ENCODE data around the gene KLF16. TPM values are rescaled to one million over a fixed set of nuclear protein-coding genes. Genes with fewer than 3 reads are reported as not detected.

KLF16 gene
- total and polyA plus RNA-seq, 10 of the 15 experiments (the other 5 are each of a cell fraction or from before 2014, with no cell fraction given) = 0.03 to 41.2 (median 2.6) TPM

DNA sequence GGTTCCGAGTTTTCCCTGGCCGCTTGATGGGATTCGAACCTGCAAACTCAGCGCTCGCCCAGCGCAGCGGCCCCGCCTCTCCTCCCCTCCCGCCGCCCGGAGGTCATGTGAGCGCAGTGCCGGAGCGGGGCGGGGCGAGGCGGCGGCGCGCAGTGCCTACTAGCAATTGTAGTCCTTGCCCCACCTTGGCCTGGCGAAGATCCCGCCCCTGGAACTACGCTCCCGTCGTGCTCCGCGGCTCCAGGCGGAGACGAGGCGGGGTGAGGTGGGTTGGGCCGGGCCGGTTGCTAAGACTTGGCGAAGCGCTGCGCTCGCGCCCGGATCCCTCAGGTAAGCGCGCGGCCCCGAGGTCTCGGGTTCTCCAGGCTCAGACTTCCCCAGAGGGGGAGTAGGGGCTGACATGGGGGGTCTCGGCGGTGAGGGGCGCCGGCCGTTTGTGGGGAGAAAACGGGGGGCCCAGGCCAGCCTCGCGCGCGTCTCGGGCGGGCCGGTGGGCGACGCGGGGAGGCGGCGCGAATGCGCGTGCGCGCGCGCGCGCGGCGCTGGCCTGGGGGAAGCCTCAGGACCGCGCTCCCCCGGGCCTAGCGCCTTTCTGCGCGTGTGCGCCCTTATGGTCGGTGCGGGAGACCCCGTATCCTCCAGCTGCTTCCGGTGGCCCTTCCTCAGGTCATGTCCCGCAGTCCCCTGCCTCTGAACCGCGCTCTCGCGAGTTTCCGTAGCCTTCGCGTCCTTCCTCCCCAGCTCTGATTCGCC is 41.9 kb upstream of the KLF16 start, which contains the start of the genes ADAT3 and SCAMP4 (continued):
- TF ChIP-seq, protein P1, sequence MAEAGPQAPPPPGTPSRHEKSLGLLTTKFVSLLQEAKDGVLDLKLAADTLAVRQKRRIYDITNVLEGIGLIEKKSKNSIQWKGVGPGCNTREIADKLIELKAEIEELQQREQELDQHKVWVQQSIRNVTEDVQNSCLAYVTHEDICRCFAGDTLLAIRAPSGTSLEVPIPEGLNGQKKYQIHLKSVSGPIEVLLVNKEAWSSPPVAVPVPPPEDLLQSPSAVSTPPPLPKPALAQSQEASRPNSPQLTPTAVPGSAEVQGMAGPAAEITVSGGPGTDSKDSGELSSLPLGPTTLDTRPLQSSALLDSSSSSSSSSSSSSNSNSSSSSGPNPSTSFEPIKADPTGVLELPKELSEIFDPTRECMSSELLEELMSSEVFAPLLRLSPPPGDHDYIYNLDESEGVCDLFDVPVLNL (IDR thresholded peaks at IDR 0.05; ENCODE audit: low read depth, low read length) = peak; percentile 59; the same call in 1 of the 2 replicates
- TF ChIP-seq ETV6 (conservative IDR thresholded peaks at IDR 0.05 in 1 of 2, IDR thresholded peaks at IDR 0.05 in 1 of 2; ENCODE audit: borderline replicate concordance in 1 of 2, low read depth in 1 of 2) = peak in 1 of 2 experiments; percentile 50; a peak in 2 of 4 replicates
- TF ChIP-seq, protein P2, sequence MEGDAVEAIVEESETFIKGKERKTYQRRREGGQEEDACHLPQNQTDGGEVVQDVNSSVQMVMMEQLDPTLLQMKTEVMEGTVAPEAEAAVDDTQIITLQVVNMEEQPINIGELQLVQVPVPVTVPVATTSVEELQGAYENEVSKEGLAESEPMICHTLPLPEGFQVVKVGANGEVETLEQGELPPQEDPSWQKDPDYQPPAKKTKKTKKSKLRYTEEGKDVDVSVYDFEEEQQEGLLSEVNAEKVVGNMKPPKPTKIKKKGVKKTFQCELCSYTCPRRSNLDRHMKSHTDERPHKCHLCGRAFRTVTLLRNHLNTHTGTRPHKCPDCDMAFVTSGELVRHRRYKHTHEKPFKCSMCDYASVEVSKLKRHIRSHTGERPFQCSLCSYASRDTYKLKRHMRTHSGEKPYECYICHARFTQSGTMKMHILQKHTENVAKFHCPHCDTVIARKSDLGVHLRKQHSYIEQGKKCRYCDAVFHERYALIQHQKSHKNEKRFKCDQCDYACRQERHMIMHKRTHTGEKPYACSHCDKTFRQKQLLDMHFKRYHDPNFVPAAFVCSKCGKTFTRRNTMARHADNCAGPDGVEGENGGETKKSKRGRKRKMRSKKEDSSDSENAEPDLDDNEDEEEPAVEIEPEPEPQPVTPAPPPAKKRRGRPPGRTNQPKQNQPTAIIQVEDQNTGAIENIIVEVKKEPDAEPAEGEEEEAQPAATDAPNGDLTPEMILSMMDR (IDR thresholded peaks at IDR 0.05 in 2 of 3, conservative IDR thresholded peaks at IDR 0.05 in 1 of 3; ENCODE audit: control insufficient read depth in 2 of 3, extremely low read depth in 1 of 3, insufficient read depth in 1 of 3, low read depth in 3 of 3, low read length in 3 of 3) = no peak
- peak; percentile 94 for TF ChIP-seq SMARCA5 (IDR thresholded peaks at IDR 0.05)
- TF ChIP-seq, protein P3, sequence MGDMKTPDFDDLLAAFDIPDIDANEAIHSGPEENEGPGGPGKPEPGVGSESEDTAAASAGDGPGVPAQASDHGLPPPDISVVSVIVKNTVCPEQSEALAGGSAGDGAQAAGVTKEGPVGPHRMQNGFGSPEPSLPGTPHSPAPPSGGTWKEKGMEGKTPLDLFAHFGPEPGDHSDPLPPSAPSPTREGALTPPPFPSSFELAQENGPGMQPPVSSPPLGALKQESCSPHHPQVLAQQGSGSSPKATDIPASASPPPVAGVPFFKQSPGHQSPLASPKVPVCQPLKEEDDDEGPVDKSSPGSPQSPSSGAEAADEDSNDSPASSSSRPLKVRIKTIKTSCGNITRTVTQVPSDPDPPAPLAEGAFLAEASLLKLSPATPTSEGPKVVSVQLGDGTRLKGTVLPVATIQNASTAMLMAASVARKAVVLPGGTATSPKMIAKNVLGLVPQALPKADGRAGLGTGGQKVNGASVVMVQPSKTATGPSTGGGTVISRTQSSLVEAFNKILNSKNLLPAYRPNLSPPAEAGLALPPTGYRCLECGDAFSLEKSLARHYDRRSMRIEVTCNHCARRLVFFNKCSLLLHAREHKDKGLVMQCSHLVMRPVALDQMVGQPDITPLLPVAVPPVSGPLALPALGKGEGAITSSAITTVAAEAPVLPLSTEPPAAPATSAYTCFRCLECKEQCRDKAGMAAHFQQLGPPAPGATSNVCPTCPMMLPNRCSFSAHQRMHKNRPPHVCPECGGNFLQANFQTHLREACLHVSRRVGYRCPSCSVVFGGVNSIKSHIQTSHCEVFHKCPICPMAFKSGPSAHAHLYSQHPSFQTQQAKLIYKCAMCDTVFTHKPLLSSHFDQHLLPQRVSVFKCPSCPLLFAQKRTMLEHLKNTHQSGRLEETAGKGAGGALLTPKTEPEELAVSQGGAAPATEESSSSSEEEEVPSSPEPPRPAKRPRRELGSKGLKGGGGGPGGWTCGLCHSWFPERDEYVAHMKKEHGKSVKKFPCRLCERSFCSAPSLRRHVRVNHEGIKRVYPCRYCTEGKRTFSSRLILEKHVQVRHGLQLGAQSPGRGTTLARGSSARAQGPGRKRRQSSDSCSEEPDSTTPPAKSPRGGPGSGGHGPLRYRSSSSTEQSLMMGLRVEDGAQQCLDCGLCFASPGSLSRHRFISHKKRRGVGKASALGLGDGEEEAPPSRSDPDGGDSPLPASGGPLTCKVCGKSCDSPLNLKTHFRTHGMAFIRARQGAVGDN (IDR thresholded peaks at IDR 0.05) = peak; percentile 100
- TF ChIP-seq RUNX3 (IDR thresholded peaks at IDR 0.05; ENCODE audit: low read length) = peak; percentile 79
- peak; percentile 79 for TF ChIP-seq GABPA (IDR thresholded peaks at IDR 0.05; ENCODE audit: low read depth)
- TF ChIP-seq HDAC2 (IDR thresholded peaks at IDR 0.05) = no peak
- no peak for TF ChIP-seq NBN (IDR thresholded peaks at IDR 0.05)
- peak; percentile 89 for TF ChIP-seq TCF3 (IDR thresholded peaks at IDR 0.05; ENCODE audit: borderline replicate concordance, insufficient read depth, low read depth, low read length)
- peak; percentile 93 for TF ChIP-seq USF1 (IDR thresholded peaks at IDR 0.05; ENCODE audit: borderline replicate concordance, extremely low read length, insufficient read depth, low read depth, low read length)
- no peak for TF ChIP-seq MYB (IDR thresholded peaks at IDR 0.05; ENCODE audit: borderline replicate concordance, low read depth, low read length)
- TF ChIP-seq SUZ12 (IDR thresholded peaks at IDR 0.05; ENCODE audit: unreplicated experiment) = no peak
- peak; percentile 62; the same call in 1 of the 2 replicates for TF ChIP-seq ATF3 (IDR thresholded peaks at IDR 0.05; ENCODE audit: borderline replicate concordance, extremely low read depth, low read depth, low read length)
- TF ChIP-seq NR2C2 (IDR thresholded peaks at IDR 0.05; ENCODE audit: borderline replicate concordance, control insufficient read depth, insufficient read length, low read depth) = peak; percentile 97
- TF ChIP-seq POLR2A (IDR thresholded peaks at IDR 0.05; ENCODE audit: low read depth, low read length) = peak; percentile 80
- TF ChIP-seq RFX5 (IDR thresholded peaks at IDR 0.05; ENCODE audit: low read depth, low read length) = 0 out of 2 replicates have a peak, but pooled peaks have one; percentile 48
- TF ChIP-seq RBBP5 (conservative IDR thresholded peaks at IDR 0.05) = no peak
- peak; percentile 79 for TF ChIP-seq SP1 (IDR thresholded peaks at IDR 0.05; ENCODE audit: low read depth, low read length)
- TF ChIP-seq POU2F2 (IDR thresholded peaks at IDR 0.05; ENCODE audit: borderline replicate concordance, low read depth, low read length) = peak; percentile 34; the same call in 1 of the 3 replicates
- TF ChIP-seq IKZF1 (conservative IDR thresholded peaks at IDR 0.05) = peak; percentile 91
- peak; percentile 85 for TF ChIP-seq CREM (IDR thresholded peaks at IDR 0.05; ENCODE audit: low read depth)
